Left renal pelvis (tissue), 4 donors: Measurements from ENCODE around the gene AAK1. TPM values are rescaled to one million over a fixed set of nuclear protein-coding genes. Genes with fewer than 3 reads are reported as not detected.
"Not testable (repeated sequence)": the region's sequence is repeated elsewhere in the genome, so short reads cannot be mapped to it uniquely, and the experiment has no call there.

Experiments
- DNase-seq, 4 donors: peaks; one replicate each; pipeline ENCODE4 v3.0.0-alpha.2; 2013; ENCODE audit warnings: low read depth in 4 of 4, low spot score in 3 of 4
- polyA plus RNA-seq, 4 donors: library from polyadenylated mRNA; unstranded; fragments of 120-200 nt; gene quantifications; one replicate each; pipeline ENCODE4 v1.2.1, GENCODE V29; 2013; ENCODE audit not compliant: insufficient read length in 4 of 4

AAK1 gene
- polyA plus RNA-seq, 4 donors, result 17.5 to 25.5 (median 23.5) TPM

DNA sequence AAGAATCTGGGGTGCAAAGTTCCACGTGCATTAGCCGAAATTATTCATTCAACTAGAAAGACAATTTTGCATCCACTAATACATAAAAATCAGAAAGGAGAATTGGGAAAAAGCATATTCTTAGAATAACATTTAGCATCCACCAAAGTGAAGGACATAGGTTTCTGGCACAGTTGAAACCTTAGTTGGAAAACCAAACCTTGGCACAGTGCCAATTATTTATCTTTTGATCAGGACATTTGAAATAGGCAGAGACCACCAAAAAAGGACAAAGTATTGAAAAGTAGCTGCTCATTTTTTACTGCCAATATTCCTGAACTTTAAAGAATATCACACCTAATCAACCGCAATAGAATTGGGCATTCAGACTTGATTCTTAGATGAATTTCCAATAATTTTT lies 180.8 kb downstream of the AAK1 start:
- no peak for DNase-seq

DNA sequence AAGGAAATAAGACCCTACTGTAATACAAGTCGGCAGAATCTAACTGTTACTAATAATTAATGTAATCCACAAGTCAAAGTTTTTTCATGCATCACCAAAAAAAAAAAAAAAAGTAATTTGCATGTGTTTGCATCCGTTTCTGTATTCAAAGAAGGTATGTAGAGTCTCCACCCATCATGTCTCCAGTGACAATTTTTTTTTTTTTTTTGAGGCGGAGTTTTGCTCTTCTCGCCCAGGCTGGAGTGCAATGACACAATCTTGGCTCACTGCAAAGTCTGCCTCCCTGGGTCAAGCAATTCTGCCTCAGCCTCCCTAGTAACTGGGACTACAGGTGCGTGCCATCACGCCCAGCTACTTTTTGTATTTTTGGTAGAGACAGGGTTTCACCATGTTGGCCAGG lies 182.1 kb downstream of the AAK1 start:
- no peak for DNase-seq

DNA sequence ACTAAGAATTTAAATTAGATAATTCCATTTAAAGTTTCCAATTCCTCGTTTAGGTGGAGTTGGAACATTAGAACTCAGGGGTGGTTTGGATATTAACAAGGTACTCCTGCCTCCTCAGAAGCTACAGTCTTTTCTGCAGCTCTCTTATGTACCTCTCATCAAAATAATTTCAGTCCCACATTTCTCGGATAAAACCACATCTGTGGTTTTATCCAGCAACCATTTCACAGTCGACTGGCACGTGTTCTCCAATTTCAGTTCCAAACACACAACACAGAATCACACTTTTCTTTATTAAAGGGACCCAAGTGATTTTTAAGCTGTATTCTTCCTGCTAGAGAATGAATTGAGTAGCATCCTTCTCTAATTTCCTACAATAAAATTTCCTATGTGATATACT lies 183.6 kb downstream of the AAK1 start:
- no peak for DNase-seq

DNA sequence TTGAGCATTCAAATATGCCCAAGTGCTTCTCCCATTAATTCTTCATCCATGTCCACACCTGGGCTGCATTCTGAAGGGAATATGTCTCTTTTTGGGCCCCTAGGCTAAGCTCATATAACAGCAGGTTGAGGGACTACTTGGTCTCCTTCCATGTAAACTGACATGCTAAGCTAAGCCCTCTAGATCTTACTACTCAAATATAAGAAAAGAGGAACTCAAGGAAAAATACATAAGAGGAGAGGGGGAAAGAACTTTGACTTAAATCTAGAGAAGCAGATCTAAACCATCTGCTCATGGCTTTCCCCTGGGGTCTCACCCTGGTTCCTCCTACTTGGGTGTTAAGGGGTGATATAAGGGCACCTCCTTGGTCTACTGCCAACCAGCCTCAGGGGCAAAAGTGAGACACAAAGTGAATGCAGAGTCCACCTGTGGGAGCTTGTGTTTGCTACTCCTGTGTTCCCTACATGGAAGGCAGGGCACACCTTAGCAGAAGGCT lies 186.5 kb downstream of the AAK1 start:
- DNase-seq, result no peak

DNA sequence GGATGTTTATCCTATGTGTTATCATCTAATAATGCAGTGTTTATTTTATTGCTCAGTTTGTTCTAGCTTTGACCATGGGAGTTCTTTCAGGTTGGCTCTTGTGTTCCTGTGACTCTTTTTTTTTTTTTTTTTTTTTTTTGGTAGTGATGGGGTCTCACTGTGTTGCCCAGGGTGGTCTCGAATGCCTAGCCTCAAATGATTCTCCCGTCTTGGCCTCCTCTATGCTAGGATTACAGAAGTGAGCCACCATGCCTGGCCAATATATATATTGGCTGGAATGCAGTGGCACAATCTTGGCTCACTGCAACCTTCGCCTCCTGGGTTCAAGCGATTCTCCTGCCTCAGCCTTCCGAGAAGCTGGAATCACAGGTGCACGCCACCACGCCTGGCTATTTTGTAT lies 187.4 kb downstream of the AAK1 start:
- DNase-seq, result no peak

DNA sequence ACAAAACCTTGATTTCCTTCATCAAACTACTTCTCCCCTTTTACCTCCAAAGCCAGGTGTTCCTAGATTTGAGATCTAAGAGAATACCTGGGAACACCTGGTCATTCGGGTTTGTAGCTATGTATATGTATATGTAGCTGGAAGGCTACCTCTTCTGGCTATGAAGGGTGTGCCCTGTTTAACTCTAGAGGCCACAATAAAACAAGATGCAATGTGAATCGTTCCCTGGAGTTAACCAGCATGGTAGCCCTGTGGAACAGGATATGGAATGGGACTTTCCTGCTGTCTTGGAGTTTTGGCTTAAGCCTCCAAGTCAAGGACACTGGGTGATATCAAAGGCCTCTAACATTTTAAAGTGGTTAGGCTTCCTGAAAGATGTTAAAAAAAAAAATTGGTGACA lies 188.6 kb downstream of the AAK1 start:
- no peak for DNase-seq

DNA sequence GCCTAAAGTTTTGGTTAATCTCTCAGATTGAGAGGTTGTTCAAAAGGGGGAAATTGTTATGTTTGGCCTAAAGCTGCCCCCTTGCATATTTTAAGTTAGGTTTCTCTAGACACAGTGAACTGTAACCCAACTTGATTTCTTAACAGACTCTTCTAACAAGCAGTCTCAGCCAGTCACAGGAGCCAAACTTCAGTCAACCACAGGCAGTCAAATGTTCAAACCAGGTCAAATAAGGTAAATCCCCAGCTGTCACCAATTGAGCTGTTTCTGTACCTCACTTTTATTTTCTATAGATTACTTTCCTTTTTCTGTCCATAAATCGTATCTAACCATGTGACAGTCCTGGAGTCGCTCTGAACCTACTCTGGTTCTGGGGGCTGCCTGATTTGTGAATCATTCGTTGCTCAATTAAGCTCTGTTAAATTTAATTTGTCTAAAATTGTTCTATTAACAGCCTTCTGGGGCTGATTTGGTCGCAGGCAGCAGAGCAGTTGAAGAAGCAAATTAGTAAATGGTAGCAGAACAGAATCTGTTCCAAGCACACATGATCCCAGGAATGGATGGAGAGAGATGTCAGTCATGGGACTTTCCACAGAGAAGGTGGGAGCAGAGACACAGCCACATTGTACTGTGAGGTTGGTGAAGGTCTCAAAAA lies 189.9 kb downstream of the AAK1 start:
- DNase-seq, result no peak

DNA sequence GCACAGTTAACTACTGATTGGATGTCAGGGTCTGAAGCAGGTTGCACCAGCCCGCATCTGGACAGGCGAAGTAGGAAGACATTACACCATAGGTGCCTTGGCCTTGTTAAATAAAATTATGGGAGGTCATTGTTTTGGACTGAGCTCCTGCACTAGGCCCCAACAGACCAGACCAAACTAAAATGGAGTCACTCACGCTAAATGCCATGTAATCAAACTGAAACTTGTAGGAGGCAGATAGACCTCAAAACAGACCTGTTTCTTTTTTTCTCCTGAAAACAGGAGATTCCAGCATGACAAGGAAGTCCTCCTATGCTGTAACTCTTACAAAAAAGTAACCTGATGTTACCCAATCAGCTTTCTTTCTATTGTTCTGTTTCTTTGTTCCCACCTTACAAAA lies 190.9 kb downstream of the AAK1 start:
- no peak for DNase-seq

DNA sequence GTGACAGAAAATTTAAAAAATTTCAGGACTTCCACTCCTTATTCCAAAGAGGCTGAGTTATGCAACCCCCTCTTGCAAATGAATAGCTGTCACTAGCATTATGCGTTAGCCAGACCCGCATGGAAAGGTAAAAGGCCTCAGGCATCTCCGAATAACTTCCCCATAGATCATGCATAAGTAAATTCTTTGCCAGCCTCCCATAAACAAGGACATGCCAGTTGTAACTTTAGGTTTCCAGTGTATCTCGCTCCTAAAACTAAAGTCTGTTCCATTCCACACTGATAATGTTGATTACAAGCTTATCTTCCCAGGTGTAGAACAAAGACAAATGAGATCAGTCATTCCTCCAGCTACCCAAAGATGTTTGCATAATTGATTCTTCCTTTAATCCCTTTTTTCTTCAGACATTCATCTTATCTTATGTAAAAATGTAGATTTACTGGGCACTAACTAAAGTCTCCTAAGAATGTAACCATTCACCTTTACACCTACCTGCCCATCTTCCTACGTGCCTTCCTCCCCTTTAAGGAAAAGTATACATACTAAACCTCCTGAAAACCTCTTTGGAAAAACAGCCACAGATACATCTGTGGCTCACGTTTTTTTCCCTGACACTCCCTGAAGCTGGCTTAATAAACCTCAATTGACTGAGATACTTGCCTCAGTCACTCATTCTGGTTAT lies 192.7 kb downstream of the AAK1 start:
- DNase-seq, result no peak

DNA sequence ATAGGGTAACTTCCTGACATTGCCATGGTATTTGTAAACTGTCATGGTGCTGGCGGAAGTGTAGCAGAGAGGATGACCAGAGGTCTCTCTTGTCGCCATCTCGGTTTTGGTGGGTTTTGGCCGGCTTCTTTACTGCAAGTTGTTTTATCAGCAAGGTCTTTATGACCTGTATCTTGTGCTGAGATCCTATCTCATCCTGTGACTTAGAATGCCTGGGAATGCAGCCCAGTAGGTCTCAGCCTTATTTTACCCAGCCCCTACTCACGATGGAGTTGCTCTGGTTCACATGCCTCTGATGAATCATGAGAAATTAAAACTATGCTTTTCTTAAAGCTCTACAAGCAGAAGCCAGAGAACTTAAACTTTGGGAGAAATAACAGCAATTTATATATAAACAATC lies 193.6 kb downstream of the AAK1 start:
- DNase-seq, result no peak

DNA sequence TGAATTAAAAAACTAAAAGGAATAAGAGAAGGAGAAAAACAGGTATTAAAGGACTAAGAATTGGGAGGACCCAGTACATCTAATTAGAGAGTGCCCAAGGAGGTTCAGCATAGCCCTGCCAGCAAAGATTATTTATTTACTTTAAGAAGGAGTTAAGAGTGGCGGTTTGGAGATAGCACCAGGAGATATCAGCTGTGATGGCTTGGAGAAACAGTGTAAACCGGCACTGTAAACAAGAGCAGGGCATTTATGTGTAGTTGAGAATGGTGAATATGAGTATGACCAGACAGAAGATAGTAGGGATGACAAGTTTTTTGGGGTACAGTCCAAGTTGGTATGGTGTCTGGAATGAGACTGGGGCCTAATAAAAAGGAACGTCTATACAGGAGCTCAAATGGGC lies 199.9 kb downstream of the AAK1 start:
- not testable (repeated sequence) for DNase-seq

DNA sequence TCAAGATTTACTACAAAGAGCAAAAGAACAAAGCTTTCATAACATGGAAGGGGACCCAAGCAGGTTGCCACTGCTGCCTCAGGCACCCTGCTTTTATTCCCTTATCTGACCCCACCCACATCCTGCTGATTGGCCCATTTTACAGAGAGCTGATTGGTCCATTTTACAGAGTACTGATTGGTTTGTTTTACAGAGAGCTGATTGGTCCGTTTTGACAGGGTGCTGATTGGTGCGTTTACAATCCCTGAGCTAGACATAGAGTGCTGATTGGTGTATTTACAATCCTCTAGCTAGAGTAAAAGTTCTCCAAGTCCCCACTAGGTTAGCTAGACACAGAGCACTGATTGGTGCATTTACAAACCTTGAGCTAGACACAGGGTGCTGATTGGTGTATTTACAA lies 204.0 kb downstream of the AAK1 start:
- DNase-seq, result not testable (repeated sequence)

DNA sequence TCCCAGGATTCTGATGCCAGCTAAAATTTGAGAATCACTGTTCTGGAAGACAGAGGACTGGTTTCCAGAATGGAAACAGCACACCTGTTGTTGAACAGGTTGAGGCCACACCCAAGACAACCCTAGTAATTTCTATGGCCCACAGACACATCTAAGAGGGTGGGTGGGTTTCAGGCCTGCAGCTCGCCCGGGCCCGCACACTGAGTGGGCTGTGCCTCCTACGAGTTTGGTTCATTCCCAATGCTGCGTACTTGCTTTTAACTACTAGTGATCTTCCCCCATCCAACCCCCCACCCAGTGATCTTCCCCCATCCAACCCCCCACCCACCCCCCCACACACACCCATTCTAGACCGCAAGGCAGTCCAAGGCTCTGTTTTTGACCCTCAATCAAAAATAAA lies 205.0 kb downstream of the AAK1 start:
- DNase-seq, result no peak

DNA sequence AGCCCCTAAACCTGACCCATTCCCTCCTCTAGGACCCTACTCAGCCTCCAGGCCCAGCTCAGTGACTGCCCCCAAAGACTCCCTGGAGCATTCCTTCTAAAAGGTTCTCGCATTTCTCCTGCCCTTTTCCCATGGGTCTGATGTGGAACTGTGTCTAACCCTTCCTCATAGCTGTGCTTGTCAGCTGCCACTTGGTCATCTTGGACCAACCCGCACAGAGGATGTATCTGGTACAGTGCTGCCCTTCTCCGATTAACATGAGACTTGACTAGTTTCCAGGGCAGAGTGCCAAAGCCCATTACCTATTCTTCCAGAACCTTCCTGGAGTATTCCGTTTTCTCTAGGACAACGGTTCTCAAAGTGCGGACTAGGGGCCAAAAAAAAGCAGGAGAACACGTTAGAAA lies 205.8 kb downstream of the AAK1 start:
- DNase-seq, result no peak

DNA sequence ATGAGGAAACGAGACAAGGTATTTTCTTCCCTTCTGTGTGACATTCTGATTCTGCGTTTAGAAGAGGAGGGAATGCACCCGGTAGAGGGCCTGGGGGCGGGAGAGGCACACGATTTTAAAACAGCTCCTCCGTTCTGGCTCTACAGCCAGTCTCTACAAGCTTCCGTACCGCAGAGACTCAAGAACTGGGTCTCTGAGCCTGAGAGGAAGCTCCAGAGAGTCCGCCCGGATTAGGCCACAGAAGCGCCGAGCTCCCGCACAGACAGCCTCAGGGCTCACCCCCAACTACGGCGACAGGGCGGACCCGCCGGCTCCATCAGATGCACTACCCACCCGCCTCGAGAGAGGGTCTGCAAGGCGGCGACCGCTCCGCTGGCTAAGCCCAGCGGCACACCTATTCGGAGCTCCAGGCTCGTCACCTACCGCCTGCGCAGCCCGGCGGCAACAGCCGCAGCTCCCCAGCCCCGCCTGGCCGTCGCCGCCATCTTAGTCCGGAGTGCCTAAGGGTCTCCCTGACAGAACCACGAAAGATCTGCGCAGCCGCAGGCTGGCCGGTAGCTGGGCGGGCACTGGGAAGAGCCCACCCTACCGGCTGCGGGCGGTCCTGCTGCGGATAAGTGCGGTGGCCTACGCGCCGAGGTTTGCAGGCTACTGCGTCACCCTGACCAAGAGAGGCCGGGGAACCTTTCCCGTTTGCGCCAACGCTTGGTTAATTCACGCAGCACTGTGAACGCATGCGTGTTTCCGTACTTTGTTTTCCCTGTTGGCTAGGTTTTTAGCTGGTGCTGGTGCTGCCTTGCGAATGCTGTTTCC lies 206.4 kb downstream of the AAK1 start, which contains the start of gene NFU1:
TSS of gene NFU1 (minus strand) at position 498 of the 813 bp plus-strand sequence. CDS start at position 485, 13 bp downstream.
- DNase-seq, result peak; percentile 84 to 89 (median 84)

DNA sequence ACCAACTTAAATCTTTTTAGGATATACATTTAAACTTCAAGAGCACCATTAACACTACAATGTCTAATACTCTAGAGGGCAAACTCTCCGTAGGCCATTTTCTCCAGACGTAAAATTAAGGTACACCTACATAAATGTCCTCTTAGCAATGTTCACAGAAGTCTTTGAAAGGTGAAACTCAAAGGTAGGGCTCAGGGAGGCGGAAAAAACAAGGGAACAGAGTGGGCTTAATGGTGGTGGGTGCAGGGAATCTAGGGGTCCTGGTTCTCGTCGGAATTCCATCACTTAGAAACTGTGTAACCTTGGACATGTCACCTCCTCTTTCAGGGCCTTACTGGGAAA lies 207.0 kb downstream of the AAK1 start:
- DNase-seq, result peak in 1 of 4 donors; percentile 27

DNA sequence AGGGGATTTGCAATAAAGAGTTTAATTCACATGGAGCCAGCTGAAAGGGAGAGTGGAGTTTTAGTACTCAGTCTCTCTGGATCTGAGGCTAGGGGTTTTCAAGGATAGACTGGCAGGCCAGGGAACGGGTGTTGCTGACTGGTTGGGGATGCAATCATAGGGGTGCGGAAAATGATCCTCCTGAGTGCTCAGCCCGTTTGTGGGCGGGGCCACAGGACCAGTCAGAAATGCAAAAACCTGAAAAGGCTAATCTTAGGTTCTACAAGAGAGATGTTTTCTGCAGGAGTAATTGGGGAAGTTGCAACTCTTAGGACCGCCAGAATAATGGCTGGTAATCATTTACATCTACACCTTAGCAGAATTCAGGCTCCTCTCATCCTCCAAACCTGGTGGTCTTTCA lies 208.8 kb downstream of the AAK1 start:
- no peak for DNase-seq

DNA sequence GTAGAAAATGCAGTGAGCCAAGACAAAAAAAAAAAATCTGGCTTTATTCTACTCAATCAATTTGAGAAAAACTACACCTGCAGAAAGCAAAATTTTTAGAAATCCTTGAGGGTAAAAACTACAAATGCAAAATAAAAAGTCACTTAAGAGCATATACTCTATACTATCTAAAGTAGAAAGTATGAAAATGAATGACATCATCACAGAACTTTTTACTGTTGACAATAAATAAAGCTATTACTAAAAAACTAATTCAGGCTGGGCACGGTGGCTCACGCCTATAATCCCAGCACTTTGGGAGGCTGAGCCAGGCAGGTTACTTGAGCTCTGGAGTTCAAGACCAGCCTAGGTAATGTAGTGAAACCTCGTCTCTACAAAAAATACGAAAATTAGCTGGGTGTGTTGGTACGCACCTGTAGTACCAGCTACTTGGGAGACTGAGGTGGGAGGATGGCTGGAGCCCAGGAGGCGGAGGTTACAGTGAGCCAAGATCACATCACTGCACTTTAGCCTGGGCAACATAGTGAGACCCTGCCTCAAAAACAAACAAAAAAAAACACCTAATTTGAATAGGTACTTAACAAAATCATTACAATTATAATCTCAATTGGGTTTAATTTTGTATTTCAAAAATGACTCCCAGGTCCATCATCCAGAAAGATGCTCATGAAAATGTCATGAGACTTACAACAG lies 213.9 kb downstream of the AAK1 start:
- DNase-seq, result no peak

DNA sequence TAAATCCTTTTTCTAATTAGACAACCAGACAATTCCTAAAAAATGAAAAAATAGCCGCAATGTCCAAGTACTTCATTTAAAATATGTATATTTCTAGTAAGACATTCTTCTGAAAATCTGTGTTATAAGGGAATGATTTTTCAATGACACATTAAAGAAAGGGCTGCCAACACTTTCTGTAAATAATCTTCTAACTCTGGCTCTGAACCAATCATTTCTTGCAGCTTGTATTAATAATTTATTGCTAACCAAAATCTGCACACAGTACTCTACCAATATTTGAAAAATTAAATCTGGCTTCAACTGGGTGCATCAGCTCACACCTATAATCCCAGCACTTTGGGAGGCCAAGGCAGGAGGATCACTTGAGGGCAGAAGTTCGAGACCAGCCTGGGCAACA lies 214.6 kb downstream of the AAK1 start:
- DNase-seq, result no peak

DNA sequence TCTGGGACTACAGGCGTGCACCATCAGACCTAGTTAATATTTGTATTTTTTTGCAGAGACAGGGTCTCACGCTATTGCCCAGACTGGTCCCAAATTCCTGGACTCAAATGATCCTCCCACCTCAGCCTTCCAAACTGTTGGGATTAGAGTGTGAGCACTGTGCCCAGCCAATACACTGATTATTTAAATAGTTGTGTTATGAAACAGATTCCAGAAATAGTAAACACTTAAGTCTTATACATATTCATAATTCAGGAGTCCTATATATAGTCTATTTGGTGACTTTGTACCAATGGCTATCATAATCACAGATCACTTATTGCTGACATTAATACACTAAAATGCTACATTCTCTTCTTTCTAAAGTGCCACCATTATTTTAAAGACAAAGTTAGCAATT lies 219.1 kb downstream of the AAK1 start:
- no peak for DNase-seq

DNA sequence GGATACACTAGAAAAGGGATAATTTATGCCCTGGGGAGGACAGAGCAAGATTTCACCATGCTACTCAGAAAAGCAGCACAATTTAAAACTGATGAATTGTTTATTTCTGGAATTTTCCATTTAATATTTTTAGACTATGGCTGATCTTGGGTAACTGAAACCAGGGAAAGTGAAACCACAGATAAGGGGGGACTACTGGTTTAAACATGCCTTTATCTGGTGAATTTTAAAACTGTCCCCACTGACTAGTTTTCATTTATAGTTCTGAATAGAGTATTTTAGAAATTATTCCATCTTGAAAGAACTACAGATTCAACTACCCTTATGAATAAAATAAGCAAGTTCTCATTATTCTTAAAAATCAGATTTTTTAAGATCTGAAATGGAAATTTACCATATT lies 221.3 kb downstream of the AAK1 start:
- DNase-seq, result no peak
